Measurements from ENCODE around the gene FOXP1. TPM values are rescaled to one million over a fixed set of nuclear protein-coding genes. Genes with fewer than 3 reads are reported as not detected.

The FOXP1 gene
- total and polyA plus RNA-seq, 2 of the 13 experiments (the other 11 are each of a cell fraction or from before 2014, with no cell fraction given): 40.4 to 59.0 TPM

DNA sequence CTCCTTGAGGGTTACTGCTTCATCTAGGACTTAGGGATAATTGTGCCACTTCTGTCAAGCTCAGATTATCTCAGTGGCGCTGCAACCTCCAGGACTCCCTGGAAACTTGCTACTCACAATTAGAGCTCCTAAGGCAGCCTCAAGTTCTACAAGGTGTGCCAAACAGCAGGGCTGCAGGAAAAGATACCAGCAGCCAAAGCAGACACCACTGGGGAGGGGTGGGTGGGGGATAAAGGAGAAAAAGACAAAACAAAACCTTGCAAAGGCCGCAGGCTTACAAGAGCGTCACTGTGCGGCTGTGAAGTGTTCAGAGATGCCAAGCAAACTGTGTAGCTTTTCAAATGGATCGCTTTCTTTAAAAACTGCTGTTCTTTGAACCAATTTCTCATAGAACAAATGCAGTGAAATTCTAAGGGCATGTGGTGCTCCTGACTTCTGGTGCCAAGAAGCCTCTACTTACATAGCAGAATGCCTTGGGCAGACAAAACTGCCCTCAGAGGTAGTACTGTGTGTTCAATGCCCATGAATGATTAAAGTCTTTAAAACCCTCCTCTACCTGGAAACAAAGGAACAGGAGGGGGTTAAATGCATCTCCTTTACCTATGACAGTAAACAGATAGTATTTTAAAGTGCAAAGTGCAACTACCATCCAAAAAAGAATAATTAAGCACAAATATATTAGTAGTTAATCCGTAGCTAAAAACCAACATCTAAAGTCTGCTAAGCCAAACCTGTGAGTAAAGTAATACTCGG lies 353.4 kb downstream of the FOXP1 start:
- no peak overlapping the region for H3K4me2 ChIP-seq (ENCODE audit: low read depth, low read length)
- no peak overlapping the region for H3K27ac ChIP-seq (ENCODE audit: extremely low read length, insufficient read depth, low read length)
- CTCF ChIA-PET (ENCODE audit: low intra/inter-chr PET ratio, low total read pairs): no interaction called here
- intact Hi-C loops (cut with micrococcal nuclease; ENCODE audit: unreplicated experiment) (no loop called here), in situ Hi-C loops (cut with HindIII; ENCODE audit: extremely low pct_ligation_motif_present, low pct_unique_long_range_greater_than_20kb) (no loop called here)
- POLR2A ChIA-PET: interaction anchor here (0.7 to 1.0 kb wide), 2 partner anchors 15 to 24 kb away, joined by 3 to 4 read pairs; no protein-coding TSS in a partner anchor
- no peaks in the 10 kb centered on the region for H4K20me1 ChIP-seq (ENCODE audit: insufficient read depth, low read length)
- H3K36me3 ChIP-seq (replicated peaks in 1 of 2; ENCODE audit: control insufficient read depth in 1 of 2, insufficient read depth in 2 of 2, low read length in 2 of 2): peaks cover 4% of the 10 kb centered on the region in 2 experiments; a peak in 2 of 5 replicates
- TF ChIP-seq ZNF883 (CRISPR knock-in tag; IDR thresholded peaks at IDR 0.05; ENCODE audit: not compliant biosample characterization): no peak
- peak; percentile 69; the same call in 1 of the 2 replicates for TF ChIP-seq ZNF652 (CRISPR knock-in tag; IDR thresholded peaks at IDR 0.05; ENCODE audit: borderline replicate concordance, low read depth)
- no peak for TF ChIP-seq REXO4 (CRISPR knock-in tag; IDR thresholded peaks at IDR 0.05; ENCODE audit: borderline replicate concordance)
- no peak for FAIRE-seq
- no peak overlapping the region for H3K9ac ChIP-seq (ENCODE audit: insufficient read depth, low read depth, low read length)
- WGBS (ENCODE audit: low lambda C conversion rate): 79% methylated on average over 7 of the region's 7 CpGs
- H3K27me3 ChIP-seq (ENCODE audit: control insufficient read depth in 1 of 2, insufficient read depth in 2 of 2, low read length in 2 of 2): no peaks in the 10 kb centered on the region
- H3K9me3 ChIP-seq (ENCODE audit: low read length): no peaks in the 10 kb centered on the region
- H3K4me3 ChIP-seq (replicated peaks in 1 of 3; ENCODE audit: insufficient read depth in 1 of 3, low read depth in 2 of 3, low read length in 3 of 3): no peak overlapping the region
- no peak overlapping the region for H2AFZ ChIP-seq (ENCODE audit: low read length)
- DNase-seq (ENCODE audit: low spot score): no peak
- ATAC-seq: no peak
- peaks cover 2% of the 10 kb centered on the region for H3K79me2 ChIP-seq (ENCODE audit: insufficient read depth, low read length)
- BruUV-seq (replicated peaks): no TSS peak
- peaks cover 23% of the 10 kb centered on the region for H3K4me1 ChIP-seq (ENCODE audit: insufficient read depth, low read length)

DNA sequence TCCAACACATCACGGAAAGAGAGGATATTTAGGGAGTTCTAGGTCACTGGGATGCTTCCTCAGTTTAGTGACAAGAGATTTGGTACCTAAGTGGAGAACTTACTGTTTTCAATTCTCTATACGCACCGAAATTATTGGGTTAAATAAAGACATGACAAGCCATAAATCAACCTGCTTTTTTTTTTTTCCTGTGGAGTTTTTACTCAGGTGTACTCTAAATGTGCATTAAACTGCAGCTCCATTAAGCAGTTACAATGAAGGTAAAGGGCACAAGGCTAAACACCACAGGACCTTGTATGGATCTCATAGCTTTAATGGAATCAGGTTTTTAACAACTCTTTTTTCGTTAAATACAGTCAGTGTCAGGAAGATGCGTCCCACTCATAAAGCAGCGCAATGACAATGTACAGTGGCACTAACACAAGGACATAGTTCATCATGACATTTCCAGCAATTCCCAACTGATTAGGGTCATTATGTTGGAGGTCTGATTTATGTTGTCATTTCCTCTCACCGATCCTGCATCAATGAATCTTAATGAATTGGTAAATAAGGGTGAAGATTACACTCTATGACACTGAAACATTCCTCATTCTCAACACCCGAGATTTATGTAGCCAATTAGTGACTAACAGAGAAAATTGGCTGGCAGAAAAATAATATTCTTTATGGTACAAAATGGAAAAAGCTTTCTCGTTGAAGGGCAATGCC lies 355.2 kb downstream of the FOXP1 start:
- WGBS (ENCODE audit: low lambda C conversion rate): 96% methylated on average over 9 of the region's 9 CpGs
- BruUV-seq (replicated peaks): no TSS peak

More for the DNA sequence above, 355.2 kb downstream of the FOXP1 start:
- no peak overlapping the region for H3K27ac ChIP-seq (ENCODE audit: extremely low read length, insufficient read depth, low read length)
- DNase-seq (ENCODE audit: low spot score) (no peak), FAIRE-seq (no peak), ATAC-seq (no peak)
- no peak overlapping the region for H2AFZ ChIP-seq (ENCODE audit: low read length)
- peaks cover 0 to 2% of the 10 kb centered on the region in 2 experiments; a peak in 2 of 5 replicates for H3K36me3 ChIP-seq (replicated peaks in 1 of 2; ENCODE audit: control insufficient read depth in 1 of 2, insufficient read depth in 2 of 2, low read length in 2 of 2)
- H4K20me1 ChIP-seq (ENCODE audit: insufficient read depth, low read length): no peaks in the 10 kb centered on the region
- intact Hi-C loops (cut with micrococcal nuclease; ENCODE audit: unreplicated experiment): no loop called here
- H3K4me3 ChIP-seq (replicated peaks in 1 of 3; ENCODE audit: insufficient read depth in 1 of 3, low read depth in 2 of 3, low read length in 3 of 3): no peak overlapping the region
- H3K9ac ChIP-seq (ENCODE audit: insufficient read depth, low read depth, low read length): no peak overlapping the region
- H3K4me2 ChIP-seq (ENCODE audit: low read depth, low read length): no peak overlapping the region
- peaks cover 14% of the 10 kb centered on the region for H3K4me1 ChIP-seq (ENCODE audit: insufficient read depth, low read length)
- ChIA-PET CTCF (ENCODE audit: low intra/inter-chr PET ratio, low total read pairs) (no interaction called here), POLR2A (no interaction called here)
- TF ChIP-seq ZNF883 (CRISPR knock-in tag; IDR thresholded peaks at IDR 0.05; ENCODE audit: not compliant biosample characterization): no peak
- no peak for TF ChIP-seq ZNF333 (CRISPR knock-in tag; IDR thresholded peaks at IDR 0.05; ENCODE audit: borderline replicate concordance)
- no peak for TF ChIP-seq ZNF460 (CRISPR knock-in tag; IDR thresholded peaks at IDR 0.05; ENCODE audit: borderline replicate concordance)
- no peak for TF ChIP-seq TP53 (CRISPR knock-in tag; conservative IDR thresholded peaks at IDR 0.05)
- H3K27me3 ChIP-seq (ENCODE audit: control insufficient read depth in 1 of 2, insufficient read depth in 2 of 2, low read length in 2 of 2): no peaks in the 10 kb centered on the region
- in situ Hi-C loops (cut with HindIII; ENCODE audit: extremely low pct_ligation_motif_present, low pct_unique_long_range_greater_than_20kb): no loop called here
- H3K9me3 ChIP-seq (ENCODE audit: low read length): no peaks in the 10 kb centered on the region
- H3K79me2 ChIP-seq (ENCODE audit: insufficient read depth, low read length): peaks cover 6% of the 10 kb centered on the region
